Stimulated activated effector memory CD8-positive, alpha-beta T cell treated with anti-CD3 and anti-CD28 coated beads, Interleukin-12 subunit alpha, Interleukin-12 subunit beta, amount 100 ng/mL, for 72 hours (primary cell): Measurements from ENCODE around the gene TEX101.
"Not testable (repeated sequence)": the region's sequence is repeated elsewhere in the genome, so short reads cannot be mapped to it uniquely, and the experiment has no call there.

Experiments used
- ATAC-seq: fragments of 150-1000 bp; cut with Tn5 transposase; 2 replicates; pipeline ENCODE4 v1.10.0; 2021
- DNase-seq, 2 donors: peaks; one replicate each; pipeline ENCODE4 v3.0.0; 2021 to 2022; ENCODE audit warnings: low spot score in 2 of 2
- H3K27ac Mint-ChIP-seq: one replicate; pipeline ENCODE4 v1.8.0; 2022; ENCODE audit warnings: mild to moderate bottlenecking, mixed read lengths
- H3K36me3 Mint-ChIP-seq: one replicate; pipeline ENCODE4 v1.8.0; 2022; ENCODE audit warnings: mild to moderate bottlenecking, mixed read lengths
- H3K4me1 Mint-ChIP-seq: one replicate; pipeline ENCODE4 v1.8.0; 2022; ENCODE audit warnings: mixed read lengths
- H3K4me3 Mint-ChIP-seq: one replicate; pipeline ENCODE4 v1.8.0; 2022; ENCODE audit warnings: mild to moderate bottlenecking, mixed read lengths
- H3K9me3 Mint-ChIP-seq: one replicate; pipeline ENCODE4 v1.8.0; 2022; ENCODE audit warnings: mixed read lengths

Gene TEX101

GRCh38 chr19:43433689-43434088, 19.0 kb downstream of the TEX101 start:
- Mint-ChIP-seq H3K36me3 (peaks cover 4% of the 10 kb centered on the region), H3K9me3 (no peaks in the 10 kb centered on the region), H3K4me1 (peaks cover 30% of the 10 kb centered on the region), H3K4me3 (no peak overlapping the region), H3K27ac (no peak overlapping the region)
- ATAC-seq = no peak
- no peak for DNase-seq

- ATAC-seq (no peak), DNase-seq (no peak)
- Mint-ChIP-seq H3K4me3 (no peak overlapping the region), H3K36me3 (peaks cover 4% of the 10 kb centered on the region), H3K9me3 (no peaks in the 10 kb centered on the region), H3K4me1 (peaks cover 38% of the 10 kb centered on the region), H3K27ac (no peak overlapping the region)
These were observed 21.1 kb downstream of the TEX101 start for GRCh38 chr19:43435775-43436174.

- DNase-seq, H3K4me3 Mint-ChIP-seq, H3K36me3 Mint-ChIP-seq, ATAC-seq, H3K9me3 Mint-ChIP-seq: not testable (repeated sequence)
- Mint-ChIP-seq H3K4me1 (peaks cover 38% of the 10 kb centered on the region), H3K27ac (peak overlapping the region; percentile 81)
These were observed 22.6 kb downstream of the TEX101 start for GRCh38 chr19:43437284-43437683.

- Mint-ChIP-seq H3K27ac (peak overlapping the region; percentile 81), H3K4me1 (peaks cover 37% of the 10 kb centered on the region), H3K4me3 (no peak overlapping the region), H3K9me3 (no peaks in the 10 kb centered on the region), H3K36me3 (peaks cover 9% of the 10 kb centered on the region)
- ATAC-seq (no peak), DNase-seq (no peak)
These were observed 23.0 kb downstream of the TEX101 start for GRCh38 chr19:43437712-43438111.

GRCh38 chr19:43438291-43439031, 23.8 kb downstream of the TEX101 start:
- Mint-ChIP-seq H3K9me3 (no peaks in the 10 kb centered on the region), H3K4me3 (peak overlapping the region; percentile 13), H3K27ac (peak overlapping the region; percentile 50), H3K4me1 (peaks cover 31% of the 10 kb centered on the region), H3K36me3 (peaks cover 9% of the 10 kb centered on the region)
- peak; percentile 28 for ATAC-seq
- DNase-seq = no peak

- Mint-ChIP-seq H3K36me3 (peaks cover 9% of the 10 kb centered on the region), H3K27ac (peak overlapping the region; percentile 50), H3K4me3 (peak overlapping the region; percentile 13), H3K9me3 (no peaks in the 10 kb centered on the region), H3K4me1 (peaks cover 31% of the 10 kb centered on the region)
- ATAC-seq = peak; percentile 55
- DNase-seq = no peak
These were observed 24.5 kb downstream of the TEX101 start for GRCh38 chr19:43439032-43439708.

- H3K27ac Mint-ChIP-seq = no peak overlapping the region
These were observed 25.0 kb downstream of the TEX101 start for GRCh38 chr19:43439709-43440063.

GRCh38 chr19:43441716-43442115, 27.0 kb downstream of the TEX101 start:
- DNase-seq (no peak), ATAC-seq (no peak)
- no peak overlapping the region for H3K4me3 Mint-ChIP-seq
- H3K4me1 Mint-ChIP-seq = peaks cover 26% of the 10 kb centered on the region
- H3K36me3 Mint-ChIP-seq = peaks cover 5% of the 10 kb centered on the region
- no peak overlapping the region for H3K27ac Mint-ChIP-seq
- H3K9me3 Mint-ChIP-seq = no peaks in the 10 kb centered on the region

More at GRCh38 chr19:43439709-43440063, 25.0 kb downstream of the TEX101 start:
- H3K9me3 Mint-ChIP-seq = no peaks in the 10 kb centered on the region
- H3K4me3 Mint-ChIP-seq = no peak overlapping the region
- ATAC-seq = no peak
- peaks cover 31% of the 10 kb centered on the region for H3K4me1 Mint-ChIP-seq
- no peak for DNase-seq
- peaks cover 9% of the 10 kb centered on the region for H3K36me3 Mint-ChIP-seq

DNA sequence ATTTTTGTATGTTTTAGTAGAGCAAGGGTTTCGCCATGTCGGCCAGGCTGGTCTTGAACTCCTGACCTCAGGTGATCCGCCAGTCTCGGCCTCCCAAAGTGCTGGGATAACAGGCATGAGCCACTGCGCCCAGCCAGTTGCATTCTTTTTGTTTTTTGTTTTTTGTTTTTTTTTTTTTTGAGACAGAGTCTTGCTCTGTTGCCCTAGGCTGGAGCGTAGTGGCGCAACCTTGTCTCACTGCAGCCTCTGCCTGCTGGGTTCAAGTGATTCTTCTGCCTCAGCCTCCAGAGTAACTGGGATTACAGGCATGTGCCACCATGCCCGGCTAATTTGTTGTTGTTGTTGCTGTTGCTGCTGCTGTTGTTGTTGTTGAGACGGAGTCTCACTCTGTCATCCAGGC, 29.4 kb downstream of the TEX101 start:
- not testable (repeated sequence) for H3K36me3 Mint-ChIP-seq, H3K27ac Mint-ChIP-seq
- H3K4me1 Mint-ChIP-seq = peaks cover 14% of the 10 kb centered on the region

GRCh38 chr19:43444531-43445287, 30.0 kb downstream of the TEX101 start:
- ATAC-seq (no peak), DNase-seq (no peak)
- Mint-ChIP-seq H3K9me3 (no peaks in the 10 kb centered on the region), H3K4me1 (peaks cover 10% of the 10 kb centered on the region), H3K27ac (no peak overlapping the region), H3K4me3 (no peak overlapping the region), H3K36me3 (peaks cover 5% of the 10 kb centered on the region)

More for the DNA sequence above, 29.4 kb downstream of the TEX101 start:
- not testable (repeated sequence) for DNase-seq, H3K4me3 Mint-ChIP-seq, ATAC-seq, H3K9me3 Mint-ChIP-seq

DNA sequence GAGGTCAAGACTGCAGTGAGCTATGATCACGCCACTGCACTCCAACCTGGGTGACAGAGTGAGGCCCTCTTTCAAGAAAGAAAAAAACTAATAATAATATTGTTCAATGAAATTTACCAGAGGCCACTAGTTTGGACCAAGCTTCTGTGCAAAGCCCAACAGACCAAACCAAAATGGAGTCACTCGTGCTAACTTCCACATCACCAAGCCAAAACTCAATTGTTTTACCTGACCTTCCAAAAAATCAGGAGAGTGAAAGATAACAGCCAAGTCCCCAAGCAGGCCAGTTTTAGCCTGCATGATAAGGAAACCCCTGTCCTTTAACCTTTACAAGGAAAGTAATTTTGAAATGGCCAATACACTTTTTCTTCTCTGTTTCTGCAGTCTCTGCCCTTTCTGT, 30.7 kb downstream of the TEX101 start:
- ATAC-seq = no peak
- no peaks in the 10 kb centered on the region for H3K9me3 Mint-ChIP-seq

GRCh38 chr19:43446746-43447489, 32.2 kb downstream of the TEX101 start:
- Mint-ChIP-seq H3K27ac (no peak overlapping the region), H3K4me3 (no peak overlapping the region), H3K9me3 (no peaks in the 10 kb centered on the region), H3K36me3 (no peaks in the 10 kb centered on the region), H3K4me1 (peaks cover 10% of the 10 kb centered on the region)
- ATAC-seq = peak; percentile 82
- DNase-seq = peak; percentile 61 to 81

More for the DNA sequence above, 30.7 kb downstream of the TEX101 start:
- peaks cover 10% of the 10 kb centered on the region for H3K4me1 Mint-ChIP-seq
- no peak overlapping the region for H3K27ac Mint-ChIP-seq
- no peak overlapping the region for H3K4me3 Mint-ChIP-seq
- no peak for DNase-seq
- peaks cover 5% of the 10 kb centered on the region for H3K36me3 Mint-ChIP-seq

- peaks cover 2% of the 10 kb centered on the region for H3K9me3 Mint-ChIP-seq
- no peak for ATAC-seq
- H3K4me1 Mint-ChIP-seq = peaks cover 10% of the 10 kb centered on the region
- no peak for DNase-seq
- H3K27ac Mint-ChIP-seq = no peak overlapping the region
- H3K4me3 Mint-ChIP-seq = no peak overlapping the region
- H3K36me3 Mint-ChIP-seq = no peaks in the 10 kb centered on the region
These were observed 33.0 kb downstream of the TEX101 start for GRCh38 chr19:43447655-43448054.

GRCh38 chr19:43450545-43450997, 35.9 kb downstream of the TEX101 start:
- no peak for ATAC-seq
- H3K4me1 Mint-ChIP-seq = peaks cover 10% of the 10 kb centered on the region
- peaks cover 3% of the 10 kb centered on the region for H3K9me3 Mint-ChIP-seq
- DNase-seq = no peak
- no peaks in the 10 kb centered on the region for H3K36me3 Mint-ChIP-seq
- H3K27ac Mint-ChIP-seq = no peak overlapping the region
- no peak overlapping the region for H3K4me3 Mint-ChIP-seq

- Mint-ChIP-seq H3K9me3 (peaks cover 3% of the 10 kb centered on the region), H3K27ac (no peak overlapping the region), H3K4me1 (peaks cover under 1% of the 10 kb centered on the region), H3K4me3 (no peak overlapping the region), H3K36me3 (no peaks in the 10 kb centered on the region)
- no peak for DNase-seq
- ATAC-seq = no peak
These were observed 37.9 kb downstream of the TEX101 start for GRCh38 chr19:43452582-43452981.
